ENCODE measurements around the gene IL23R. TPM values are rescaled to one million over a fixed set of nuclear protein-coding genes. Genes with fewer than 3 reads are reported as not detected.

IL23R gene
- total RNA-seq, 1 experiment from 2014 or later = not detected

GRCh38 chr1:67281244-67281643 is 115.0 kb downstream of the IL23R start:
- H3K27ac ChIP-seq (ENCODE audit: low read length) = no peak overlapping the region
- H3K27me3 ChIP-seq (ENCODE audit: control insufficient read depth, insufficient read depth, low read length) = 0 out of 2 replicates have a peak, but pooled peaks cover 3% of the 10 kb centered on the region
- intact Hi-C loops (cut with micrococcal nuclease; ENCODE audit: unreplicated experiment) (no loop called here), in situ Hi-C loops (cut with HindIII; ENCODE audit: low pct_unique_long_range_greater_than_20kb, low sequenced_read_pairs) (no loop called here)
- POLR2A ChIA-PET = no interaction called here
- ATAC-seq (no peak), DNase-seq (ENCODE audit: low read depth, low spot score) (no peak)
- TF ChIP-seq CTCF (IDR thresholded peaks at IDR 0.05) (no peak), SIN3A (IDR thresholded peaks at IDR 0.05; ENCODE audit: borderline replicate concordance, insufficient read depth, low read depth, low read length) (no peak), TCF7L2 (IDR thresholded peaks at IDR 0.05; ENCODE audit: low read depth, low read length) (no peak), POLR2AphosphoS5 (IDR thresholded peaks at IDR 0.05; ENCODE audit: low read depth, low read length) (no peak), REST (IDR thresholded peaks at IDR 0.05; ENCODE audit: insufficient read depth in 1 of 2, low read depth in 2 of 2, low read length in 1 of 2) (no peak)
- no peaks in the 10 kb centered on the region for H3K4me1 ChIP-seq (ENCODE audit: control insufficient read depth, insufficient read depth, low read length)
- H3K9me3 ChIP-seq (ENCODE audit: control insufficient read depth, insufficient read depth, low read depth, low read length) = no peaks in the 10 kb centered on the region
- BruUV-seq (replicated peaks) = no TSS peak
- H3K4me3 ChIP-seq (ENCODE audit: low read depth in 2 of 2, low read length in 2 of 2) = no peak overlapping the region
- CTCF ChIA-PET = no interaction called here
- H3K36me3 ChIP-seq (ENCODE audit: control insufficient read depth, insufficient read depth, low read length) = no peaks in the 10 kb centered on the region

- in situ Hi-C loops (cut with HindIII; ENCODE audit: low pct_unique_long_range_greater_than_20kb, low sequenced_read_pairs) = no loop called here
Measured at GRCh38 chr1:67285780-67286488, 119.7 kb downstream of the IL23R start.

More at GRCh38 chr1:67285780-67286488, 119.7 kb downstream of the IL23R start:
- Histone ChIP-seq H3K36me3 (ENCODE audit: control insufficient read depth, insufficient read depth, low read length) (no peaks in the 10 kb centered on the region), H3K4me3 (ENCODE audit: low read depth in 2 of 2, low read length in 2 of 2) (no peak overlapping the region), H3K27me3 (ENCODE audit: control insufficient read depth, insufficient read depth, low read length) (no peaks in the 10 kb centered on the region; the same call in 1 of the 2 replicates), H3K27ac (ENCODE audit: low read length) (no peak overlapping the region), H3K4me1 (ENCODE audit: control insufficient read depth, insufficient read depth, low read length) (no peaks in the 10 kb centered on the region), H3K9me3 (ENCODE audit: control insufficient read depth, insufficient read depth, low read depth, low read length) (no peaks in the 10 kb centered on the region)
- CTCF ChIA-PET = no interaction called here
- no TSS peak for BruUV-seq (replicated peaks)
- ATAC-seq (no peak), DNase-seq (ENCODE audit: low read depth, low spot score) (no peak)
- intact Hi-C loops (cut with micrococcal nuclease; ENCODE audit: unreplicated experiment) = no loop called here
- POLR2A ChIA-PET = no interaction called here
- TF ChIP-seq TCF7L2 (IDR thresholded peaks at IDR 0.05; ENCODE audit: low read depth, low read length) = no peak
- TF ChIP-seq REST (IDR thresholded peaks at IDR 0.05; ENCODE audit: insufficient read depth in 1 of 2, low read depth in 2 of 2, low read length in 1 of 2) = no peak
- no peak for TF ChIP-seq POLR2AphosphoS5 (IDR thresholded peaks at IDR 0.05; ENCODE audit: low read depth, low read length)
- TF ChIP-seq CTCF (IDR thresholded peaks at IDR 0.05) = no peak
- TF ChIP-seq SIN3A (IDR thresholded peaks at IDR 0.05; ENCODE audit: borderline replicate concordance, insufficient read depth, low read depth, low read length) = no peak
